GM12865 (cell line): ENCODE measurements around the gene ERC2.

Experiments
- DNase-seq: peaks from one replicate; pipeline ENCODE4 v3.0.0; 2010; ENCODE audit warnings: low read depth
- H3K4me3 ChIP-seq: 2 replicates; pipeline ENCODE4 v1.5.1; 2011; ENCODE audit warnings: mild to moderate bottlenecking, low read depth, low read length, control low read depth
- TF ChIP-seq, protein P1 (sequence below): IDR thresholded peaks from 2 replicates; pipeline ENCODE4 v1.5.1; 2011; ENCODE audit warnings: low read length, control low read depth, low read depth, inconsistent platforms; ENCODE audit not compliant: insufficient read depth; ENCODE audit errors: missing control alignments

Gene ERC2

DNA sequence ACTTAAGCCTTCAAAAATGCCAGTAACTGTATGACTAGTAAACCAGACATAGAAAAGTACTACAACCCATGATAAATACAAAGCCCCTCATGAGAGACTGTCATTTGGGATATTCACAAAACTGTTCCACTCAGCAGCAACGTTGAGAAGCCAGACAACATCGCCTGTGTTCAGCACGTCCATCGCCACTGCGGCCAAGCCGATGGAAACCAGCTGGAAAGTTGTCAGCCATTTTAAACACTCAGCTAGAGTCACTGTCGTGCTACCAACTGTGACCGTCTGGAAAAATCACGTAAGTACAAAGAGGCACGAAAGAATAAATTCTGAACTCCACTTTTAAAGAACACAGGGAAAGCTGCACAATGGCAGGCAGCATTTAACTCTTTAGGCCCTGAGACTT is 640.5 kb downstream of the ERC2 start:
- TF ChIP-seq, protein P1, sequence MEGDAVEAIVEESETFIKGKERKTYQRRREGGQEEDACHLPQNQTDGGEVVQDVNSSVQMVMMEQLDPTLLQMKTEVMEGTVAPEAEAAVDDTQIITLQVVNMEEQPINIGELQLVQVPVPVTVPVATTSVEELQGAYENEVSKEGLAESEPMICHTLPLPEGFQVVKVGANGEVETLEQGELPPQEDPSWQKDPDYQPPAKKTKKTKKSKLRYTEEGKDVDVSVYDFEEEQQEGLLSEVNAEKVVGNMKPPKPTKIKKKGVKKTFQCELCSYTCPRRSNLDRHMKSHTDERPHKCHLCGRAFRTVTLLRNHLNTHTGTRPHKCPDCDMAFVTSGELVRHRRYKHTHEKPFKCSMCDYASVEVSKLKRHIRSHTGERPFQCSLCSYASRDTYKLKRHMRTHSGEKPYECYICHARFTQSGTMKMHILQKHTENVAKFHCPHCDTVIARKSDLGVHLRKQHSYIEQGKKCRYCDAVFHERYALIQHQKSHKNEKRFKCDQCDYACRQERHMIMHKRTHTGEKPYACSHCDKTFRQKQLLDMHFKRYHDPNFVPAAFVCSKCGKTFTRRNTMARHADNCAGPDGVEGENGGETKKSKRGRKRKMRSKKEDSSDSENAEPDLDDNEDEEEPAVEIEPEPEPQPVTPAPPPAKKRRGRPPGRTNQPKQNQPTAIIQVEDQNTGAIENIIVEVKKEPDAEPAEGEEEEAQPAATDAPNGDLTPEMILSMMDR = no peak
- DNase-seq = no peak
- no peak overlapping the region for H3K4me3 ChIP-seq

DNA sequence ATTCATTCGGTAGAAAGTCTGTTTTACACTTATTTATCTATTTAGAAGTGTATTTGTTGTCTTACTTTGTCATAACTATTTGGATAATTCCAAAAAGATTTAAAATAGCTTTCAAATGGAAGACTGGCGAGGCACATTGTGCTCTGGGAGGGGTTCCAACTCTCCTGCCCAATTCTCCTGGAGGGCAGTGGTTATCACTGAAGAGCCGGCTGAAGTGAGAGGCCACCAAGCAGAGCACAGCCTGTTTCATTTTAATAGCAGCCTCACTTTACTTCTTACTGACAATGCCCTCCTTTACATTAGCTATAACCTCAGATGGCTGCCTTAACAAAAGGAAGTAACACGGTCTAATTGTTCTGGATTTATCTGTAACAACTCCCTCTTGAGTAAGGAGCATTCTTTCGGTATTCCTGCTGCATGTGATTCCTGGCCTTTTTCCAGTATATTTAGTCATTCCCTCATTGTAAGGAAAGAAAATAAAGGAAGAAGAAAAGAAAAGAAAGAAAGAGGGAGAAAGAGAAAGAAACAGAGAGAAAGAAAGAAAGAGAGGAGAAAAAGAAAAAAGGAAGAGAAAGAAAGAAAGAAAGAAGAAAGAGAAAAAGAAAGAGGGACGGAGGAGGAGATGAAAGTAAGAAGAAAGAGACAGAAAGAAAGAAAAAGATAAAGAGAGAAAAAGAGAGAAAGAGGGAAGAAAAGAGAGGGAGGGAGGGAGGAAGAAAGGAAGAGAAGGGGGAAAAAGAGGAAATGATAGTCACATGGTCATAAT is 641.4 kb downstream of the ERC2 start:
- DNase-seq = no peak
- TF ChIP-seq, protein P1 = no peak
- no peak overlapping the region for H3K4me3 ChIP-seq

DNA sequence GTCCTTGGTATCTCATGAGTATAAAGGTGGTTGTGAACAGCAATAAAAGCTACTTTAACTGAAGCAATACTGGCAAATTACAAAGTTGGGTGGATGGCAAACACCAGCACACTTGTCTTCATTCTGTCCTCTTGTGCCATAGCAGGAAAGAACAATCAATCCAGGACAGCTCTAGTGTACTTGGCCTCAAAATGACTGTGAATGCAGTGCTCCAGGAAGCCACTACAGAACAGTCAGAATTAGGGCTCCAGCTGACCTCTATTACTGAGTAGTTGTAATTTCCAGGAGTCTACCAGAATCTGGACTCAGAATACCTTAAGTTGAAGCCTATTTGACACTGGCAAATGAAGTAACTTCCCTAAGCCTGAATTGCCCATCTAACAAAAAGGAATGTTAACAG is 642.2 kb downstream of the ERC2 start:
- no peak for DNase-seq
- no peak overlapping the region for H3K4me3 ChIP-seq
- TF ChIP-seq, protein P1 = no peak

DNA sequence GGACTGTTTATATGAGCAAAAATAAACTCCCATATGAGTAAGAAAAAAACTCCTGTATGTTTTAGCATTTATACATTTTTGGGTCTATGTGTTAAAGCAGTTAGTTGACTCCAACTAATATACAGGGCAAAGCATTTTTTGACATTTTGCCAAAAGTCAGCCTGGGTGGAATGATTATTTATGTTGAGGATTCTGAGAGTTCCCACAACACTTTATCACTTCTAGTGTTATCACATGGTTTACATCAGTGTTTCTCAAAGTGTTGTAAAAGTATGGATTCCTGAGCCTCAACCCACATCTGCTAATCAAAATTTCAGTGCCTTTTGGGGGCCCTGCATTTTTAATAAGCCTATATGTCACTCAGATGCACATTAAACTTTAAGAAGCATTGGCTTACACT is 643.9 kb downstream of the ERC2 start:
- H3K4me3 ChIP-seq = no peak overlapping the region
- TF ChIP-seq, protein P1 = no peak
- DNase-seq = no peak

DNA sequence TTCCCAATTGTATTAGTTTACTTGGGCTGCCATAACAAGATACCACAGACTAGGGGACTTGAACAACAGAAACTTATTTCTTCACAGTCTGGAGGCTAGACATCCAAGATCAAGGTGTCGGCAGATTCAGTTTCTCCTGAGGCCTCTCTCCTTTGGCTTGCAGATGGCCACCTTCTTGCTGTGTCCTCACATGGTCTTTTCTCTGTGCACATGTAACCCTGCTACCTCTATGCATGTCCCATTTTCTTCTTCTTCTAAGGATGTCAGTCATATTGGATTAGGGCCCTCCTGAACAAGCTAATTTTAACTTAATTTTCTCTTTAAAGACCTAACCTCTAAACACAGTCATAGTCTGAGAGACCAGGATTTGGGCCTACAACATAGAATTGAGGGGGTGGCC is 644.4 kb downstream of the ERC2 start:
- TF ChIP-seq, protein P1 = no peak
- no peak for DNase-seq
- no peak overlapping the region for H3K4me3 ChIP-seq

DNA sequence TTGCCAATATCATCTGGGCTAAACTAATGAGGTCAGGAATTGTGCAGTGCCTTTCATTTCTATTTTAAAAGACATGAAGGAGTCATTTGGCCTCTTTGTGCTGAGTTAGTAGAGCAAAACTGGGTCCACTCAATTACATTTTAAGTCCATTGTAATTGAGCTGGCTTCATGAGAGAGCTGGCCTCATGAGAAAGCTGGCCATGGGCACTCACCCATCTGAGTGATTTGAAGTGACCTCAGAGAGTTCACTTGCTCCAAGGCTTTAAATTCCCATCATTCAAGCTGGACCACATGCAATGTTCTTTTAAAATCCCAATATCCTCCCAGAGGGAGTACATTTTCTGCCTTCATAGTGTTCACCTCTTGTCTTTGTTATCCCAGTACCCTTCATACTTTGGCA is 645.3 kb downstream of the ERC2 start:
- TF ChIP-seq, protein P1 = no peak
- DNase-seq = no peak

DNA sequence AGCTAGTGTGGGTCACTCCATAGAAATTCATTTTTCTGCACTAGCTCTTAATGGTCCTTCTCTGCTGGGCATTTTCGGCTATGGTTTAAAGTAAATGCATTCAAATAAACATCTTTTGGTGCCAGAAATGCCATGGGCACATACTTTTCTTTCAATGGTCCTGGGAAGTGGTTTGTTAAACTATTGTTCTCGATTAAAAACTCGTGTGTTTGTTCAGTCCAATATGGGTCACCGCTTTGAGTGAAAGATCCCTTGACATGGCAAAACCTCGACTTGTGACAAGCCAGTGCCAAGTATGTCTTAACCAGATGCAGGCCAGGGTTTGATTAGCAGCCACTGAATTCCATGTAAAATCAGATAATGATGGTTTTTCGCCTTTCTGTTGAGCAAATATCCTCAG is 649.3 kb downstream of the ERC2 start:
- TF ChIP-seq, protein P1 = no peak
- DNase-seq = no peak
- no peak overlapping the region for H3K4me3 ChIP-seq

More for the DNA sequence above, 645.3 kb downstream of the ERC2 start:
- no peak overlapping the region for H3K4me3 ChIP-seq
